Nephron progenitor cell (in vitro differentiated cells): Measurements from ENCODE around the gene HSPA12B.

Experiments
- DNase-seq: peaks from one replicate; pipeline ENCODE4 v3.0.0; 2021
- H3K27ac Mint-ChIP-seq: 2 replicates; pipeline ENCODE4 v1.8.0; 2021; ENCODE audit warnings: mild to moderate bottlenecking, moderate library complexity, mixed read lengths
- H3K27me3 Mint-ChIP-seq: 2 replicates; pipeline ENCODE4 v1.8.0; 2021; ENCODE audit warnings: mild to moderate bottlenecking, low read depth, mixed read lengths; ENCODE audit not compliant: poor library complexity
- H3K36me3 Mint-ChIP-seq: 2 replicates; pipeline ENCODE4 v1.8.0; 2021; ENCODE audit warnings: low read depth, mixed read lengths
- H3K4me1 Mint-ChIP-seq: 2 replicates; pipeline ENCODE4 v1.8.0; 2021; ENCODE audit warnings: mixed read lengths
- H3K4me3 Mint-ChIP-seq: 2 replicates; pipeline ENCODE4 v1.8.0; 2021; ENCODE audit warnings: mild to moderate bottlenecking, moderate library complexity, mixed read lengths
- H3K9me3 Mint-ChIP-seq: 2 replicates; pipeline ENCODE4 v1.8.0; 2021; ENCODE audit warnings: mild to moderate bottlenecking, moderate library complexity, mixed read lengths
- CTCF ChIP-seq: fragments of 200-600 bp; sonication (generic); IDR thresholded peaks from 2 replicates; pipeline ENCODE4 v1.5.0; 2021; ENCODE audit warnings: antibody characterized with exemption

The HSPA12B gene

DNA sequence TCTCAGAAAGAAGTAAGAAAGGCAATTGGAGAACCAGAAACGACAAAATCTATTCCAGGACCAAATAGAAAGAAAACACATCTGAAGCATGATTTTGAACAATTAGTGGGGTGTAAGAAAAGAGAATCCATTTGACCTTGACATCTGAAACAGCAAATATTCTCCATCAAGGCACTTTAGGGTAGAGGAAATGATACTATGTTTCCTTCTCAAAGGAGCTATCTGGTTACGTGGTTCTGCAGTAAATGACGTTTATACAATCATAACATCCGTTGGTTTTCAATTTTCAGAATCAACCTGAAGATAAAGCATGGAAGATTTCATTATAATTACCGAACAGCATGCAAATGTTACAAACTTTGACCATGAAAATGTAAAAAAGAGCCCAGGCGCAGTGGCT lies 11.9 kb upstream of the HSPA12B start:
- Mint-ChIP-seq H3K4me3 (no peak overlapping the region), H3K27me3 (peaks cover 24% of the 10 kb centered on the region), H3K4me1 (no peaks in the 10 kb centered on the region), H3K36me3 (no peaks in the 10 kb centered on the region), H3K27ac (no peak overlapping the region), H3K9me3 (peaks cover 5% of the 10 kb centered on the region)
- no peak for DNase-seq
- no peak for TF ChIP-seq CTCF

DNA sequence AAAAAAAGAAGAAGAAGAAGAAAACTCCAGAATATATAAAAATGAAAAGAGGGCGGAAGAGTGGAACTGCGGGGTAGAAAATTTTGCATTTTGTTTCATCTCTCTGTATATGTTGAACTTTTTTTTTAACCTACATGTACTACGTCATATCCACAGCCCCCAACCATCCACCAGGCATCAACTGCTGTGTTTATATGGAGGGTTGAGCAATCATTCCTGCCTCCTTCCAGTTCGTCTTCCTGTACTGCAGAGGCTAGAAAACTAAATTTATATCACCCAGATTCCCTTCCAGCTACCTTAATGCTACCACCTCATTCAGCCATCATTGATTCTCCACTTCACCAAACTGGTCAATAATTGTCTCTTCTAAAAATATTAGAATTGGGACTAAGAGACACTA lies 10.6 kb upstream of the HSPA12B start:
- no peak for TF ChIP-seq CTCF
- Mint-ChIP-seq H3K27ac (no peak overlapping the region), H3K9me3 (peaks cover 5% of the 10 kb centered on the region), H3K36me3 (no peaks in the 10 kb centered on the region), H3K4me1 (peaks cover under 1% of the 10 kb centered on the region), H3K27me3 (peaks cover 27% of the 10 kb centered on the region), H3K4me3 (no peak overlapping the region)
- DNase-seq: no peak

- H3K36me3 Mint-ChIP-seq: no peaks in the 10 kb centered on the region
- H3K4me3 Mint-ChIP-seq: no peak overlapping the region
- no peak for TF ChIP-seq CTCF
- peaks cover 5% of the 10 kb centered on the region for H3K9me3 Mint-ChIP-seq
- H3K4me1 Mint-ChIP-seq: peaks cover 15% of the 10 kb centered on the region
- DNase-seq: no peak
- H3K27ac Mint-ChIP-seq: no peak overlapping the region
- H3K27me3 Mint-ChIP-seq: peaks cover 41% of the 10 kb centered on the region
These were observed 9.2 kb upstream of the HSPA12B start for GRCh38 chr20:3723284-3723683.

DNA sequence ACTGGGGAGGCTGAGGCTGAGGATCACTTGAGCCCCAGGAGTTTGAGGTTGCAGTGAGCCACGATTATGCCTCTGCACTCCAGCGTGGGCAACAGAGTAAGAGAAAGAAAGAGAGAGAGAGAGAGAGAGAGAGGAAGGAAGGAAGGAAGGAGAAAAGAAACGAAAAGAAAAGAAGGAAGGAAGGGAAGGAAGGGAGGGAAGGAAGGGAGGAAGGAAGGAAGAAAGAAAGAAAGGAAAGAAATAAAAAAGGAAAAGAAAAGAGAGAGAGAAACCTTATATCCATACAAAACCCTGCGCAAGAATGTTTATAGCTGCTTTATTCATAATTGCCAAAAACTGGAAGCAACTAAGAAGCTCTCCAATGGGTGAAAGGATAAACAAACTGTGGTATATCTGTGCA lies 8.1 kb upstream of the HSPA12B start:
- Mint-ChIP-seq H3K4me1 (peaks cover 15% of the 10 kb centered on the region), H3K36me3 (no peaks in the 10 kb centered on the region), H3K27ac (no peak overlapping the region), H3K4me3 (no peak overlapping the region), H3K27me3 (peaks cover 47% of the 10 kb centered on the region), H3K9me3 (peaks cover 5% of the 10 kb centered on the region)
- DNase-seq: no peak
- no peak for TF ChIP-seq CTCF

GRCh38 chr20:3727401-3728021 lies 5.0 kb upstream of the HSPA12B start:
- no peak for TF ChIP-seq CTCF
- Mint-ChIP-seq H3K9me3 (peaks cover 5% of the 10 kb centered on the region), H3K4me3 (no peak overlapping the region), H3K27me3 (peaks cover 48% of the 10 kb centered on the region), H3K36me3 (no peaks in the 10 kb centered on the region), H3K4me1 (peaks cover 35% of the 10 kb centered on the region), H3K27ac (no peak overlapping the region)
- no peak for DNase-seq

DNA sequence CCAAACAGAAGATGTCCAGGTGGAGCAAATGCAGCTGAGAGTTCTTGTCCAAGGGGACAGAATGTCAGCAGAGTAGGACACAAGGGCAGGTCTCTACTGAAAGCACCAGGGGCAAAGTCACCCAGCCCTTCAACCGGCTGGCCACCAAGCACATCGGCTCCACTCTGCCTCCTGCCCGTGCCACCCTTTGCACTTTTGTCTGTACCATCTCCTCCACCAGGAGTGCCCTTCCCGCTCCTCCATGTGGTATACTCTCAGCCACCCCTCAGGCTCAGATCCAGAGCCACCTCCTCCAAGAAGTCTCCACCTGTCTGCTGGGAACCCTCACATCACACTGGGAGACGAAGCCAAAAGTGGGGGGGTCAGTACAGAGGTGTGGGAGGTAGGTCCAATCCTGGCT lies 4.1 kb upstream of the HSPA12B start:
- Mint-ChIP-seq H3K9me3 (peaks cover 5% of the 10 kb centered on the region), H3K27ac (no peak overlapping the region), H3K4me1 (peaks cover 40% of the 10 kb centered on the region), H3K36me3 (no peaks in the 10 kb centered on the region), H3K4me3 (no peak overlapping the region), H3K27me3 (peaks cover 46% of the 10 kb centered on the region)
- no peak for DNase-seq
- TF ChIP-seq CTCF: no peak
